Peyer's patch (tissue), 4 donors: Measurements from ENCODE around the gene PTPRA.

Experiments
- POLR2A ChIP-seq, 2 donors: fragments of 450-650 bp; IDR thresholded peaks; one replicate each; pipeline ENCODE4 v1.5.1; 2017; ENCODE audit warnings: antibody characterized with exemption in 2 of 2, mild to moderate bottlenecking in 2 of 2, moderate library complexity in 2 of 2
- TF ChIP-seq, protein P1 (sequence below), 6 experiments: fragments of 450-650 bp in 4 of 6; fragments of 200-600 bp in 2 of 6; sonication (generic) in 1 of 6; IDR thresholded peaks; one replicate each; pipeline ENCODE4 v1.5.1; 2017 to 2019; ENCODE audit warnings: antibody characterized with exemption in 6 of 6, mild to moderate bottlenecking in 3 of 6, moderate library complexity in 1 of 6

DNA sequence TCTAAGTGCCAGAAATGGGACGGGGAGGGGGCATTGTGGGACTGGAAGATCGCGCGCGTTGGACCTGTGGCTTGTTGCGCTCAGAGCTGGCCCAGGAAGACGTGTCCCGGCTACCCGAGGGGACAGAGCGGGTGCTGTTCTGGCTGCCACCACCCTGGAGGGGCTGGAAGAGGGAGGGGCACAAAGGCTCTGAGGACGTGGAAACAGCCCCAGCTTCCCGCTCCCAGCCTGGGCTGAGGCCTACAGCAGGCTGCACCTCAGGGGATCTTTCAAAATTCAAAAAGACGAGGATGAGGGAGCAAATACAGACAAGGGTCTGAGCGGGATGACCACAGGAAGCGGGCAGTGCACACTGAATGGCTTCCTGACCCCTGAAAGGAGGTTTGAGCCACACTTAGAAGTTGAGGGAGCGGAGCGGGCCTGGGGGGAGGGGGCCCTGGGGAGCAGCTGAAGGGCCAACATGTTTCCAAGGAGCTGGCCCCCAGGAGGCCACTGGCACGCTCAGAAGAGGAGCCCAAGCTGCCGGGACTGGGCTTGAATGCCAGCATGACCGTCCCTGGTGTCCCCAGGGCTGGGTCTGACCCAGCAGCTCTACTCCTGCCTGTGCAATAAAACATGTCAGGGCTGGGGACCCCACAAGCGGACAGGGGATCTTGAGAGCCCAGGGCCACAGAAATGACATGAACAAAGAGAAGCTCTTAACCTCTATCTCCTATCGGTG lies 199.4 kb downstream of the PTPRA start:
- TF ChIP-seq, protein P1, sequence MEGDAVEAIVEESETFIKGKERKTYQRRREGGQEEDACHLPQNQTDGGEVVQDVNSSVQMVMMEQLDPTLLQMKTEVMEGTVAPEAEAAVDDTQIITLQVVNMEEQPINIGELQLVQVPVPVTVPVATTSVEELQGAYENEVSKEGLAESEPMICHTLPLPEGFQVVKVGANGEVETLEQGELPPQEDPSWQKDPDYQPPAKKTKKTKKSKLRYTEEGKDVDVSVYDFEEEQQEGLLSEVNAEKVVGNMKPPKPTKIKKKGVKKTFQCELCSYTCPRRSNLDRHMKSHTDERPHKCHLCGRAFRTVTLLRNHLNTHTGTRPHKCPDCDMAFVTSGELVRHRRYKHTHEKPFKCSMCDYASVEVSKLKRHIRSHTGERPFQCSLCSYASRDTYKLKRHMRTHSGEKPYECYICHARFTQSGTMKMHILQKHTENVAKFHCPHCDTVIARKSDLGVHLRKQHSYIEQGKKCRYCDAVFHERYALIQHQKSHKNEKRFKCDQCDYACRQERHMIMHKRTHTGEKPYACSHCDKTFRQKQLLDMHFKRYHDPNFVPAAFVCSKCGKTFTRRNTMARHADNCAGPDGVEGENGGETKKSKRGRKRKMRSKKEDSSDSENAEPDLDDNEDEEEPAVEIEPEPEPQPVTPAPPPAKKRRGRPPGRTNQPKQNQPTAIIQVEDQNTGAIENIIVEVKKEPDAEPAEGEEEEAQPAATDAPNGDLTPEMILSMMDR (IDR thresholded peaks at IDR 0.05): no peak
- no peak for TF ChIP-seq POLR2A (IDR thresholded peaks at IDR 0.05)
